ENCODE results near the gene RERE. TPM values are rescaled to one million over a fixed set of nuclear protein-coding genes. Genes with fewer than 3 reads are reported as not detected.
A peak's percentile ranks its signal among the peaks of the same experiment; 100 is the strongest.

RERE gene
- total RNA-seq: 100 to 1,000 TPM in 1 of 2 donors, 10 to 100 TPM in 1; 74.5 to 128 TPM

GRCh38 chr1:8817412-8818324 is at the start of gene RERE:
Gene RERE (minus strand): TSS chr1:8817640.
- Histone ChIP-seq H3K27me3 (no peaks in the 10 kb centered on the region), H3K27ac (peak within 1 kb of the TSS; percentile 79 to 97 (median 89)), H3K9me3 (no peaks in the 10 kb centered on the region), H3K36me3 (replicated peaks in 1 of 2; ENCODE audit: insufficient read depth in 1 of 2, low read depth in 2 of 2) (no peaks in the 10 kb centered on the region), H3K4me3 (peak within 1 kb of the TSS; percentile 66 to 85), H3K4me1 (peaks cover 43% of the 10 kb centered on the region)
- WGBS, 2 donors: 0% methylated on average over 42 to 77 of the region's 82 CpGs
- ATAC-seq (peak; percentile 99), DNase-seq (peak; percentile 94 to 95 (median 95))
- intact Hi-C loops (cut with DNase I): no loop called here
- TF ChIP-seq POLR2A (IDR thresholded peaks at IDR 0.05) (peak; percentile 94 to 97 (median 96)), CTCF (IDR thresholded peaks at IDR 0.05) (peak in 4 of 7 experiments; percentile 19 to 38 (median 35))

- Histone ChIP-seq H3K4me1 (peaks cover 8% of the 10 kb centered on the region), H3K27ac (no peak overlapping the region), H3K27me3 (no peaks in the 10 kb centered on the region), H3K36me3 (replicated peaks in 1 of 2; ENCODE audit: insufficient read depth in 1 of 2, low read depth in 2 of 2) (peaks cover 49 to 73% of the 10 kb centered on the region in 2 donors), H3K9me3 (no peaks in the 10 kb centered on the region), H3K4me3 (no peak overlapping the region)
- ATAC-seq (no peak), DNase-seq (no peak)
- intact Hi-C loops (cut with DNase I): no loop called here
- 35 to 70% methylated on average over 2 to 11 of the region's 11 CpGs for WGBS, 2 donors
- TF ChIP-seq POLR2A (IDR thresholded peaks at IDR 0.05): no peak
- TF ChIP-seq CTCF (IDR thresholded peaks at IDR 0.05): no peak
Observed at GRCh38 chr1:8866792-8867415, 49.5 kb upstream of the RERE start.

GRCh38 chr1:8866173-8866791 is 48.8 kb upstream of the RERE start:
- H3K4me1 ChIP-seq: peaks cover 2% of the 10 kb centered on the region
- no peak overlapping the region for H3K4me3 ChIP-seq
- H3K27me3 ChIP-seq: no peaks in the 10 kb centered on the region
- TF ChIP-seq POLR2A (IDR thresholded peaks at IDR 0.05): no peak
- TF ChIP-seq CTCF (IDR thresholded peaks at IDR 0.05): no peak
- 85 to 90% methylated on average over 10 of the region's 10 CpGs for WGBS, 2 donors
- H3K9me3 ChIP-seq: no peaks in the 10 kb centered on the region
- H3K27ac ChIP-seq: no peak overlapping the region
- ATAC-seq: no peak
- no peak for DNase-seq
- H3K36me3 ChIP-seq (replicated peaks in 1 of 2; ENCODE audit: insufficient read depth in 1 of 2, low read depth in 2 of 2): peaks cover 44 to 76% of the 10 kb centered on the region in 2 donors
- intact Hi-C loops (cut with DNase I): no loop called here

DNA sequence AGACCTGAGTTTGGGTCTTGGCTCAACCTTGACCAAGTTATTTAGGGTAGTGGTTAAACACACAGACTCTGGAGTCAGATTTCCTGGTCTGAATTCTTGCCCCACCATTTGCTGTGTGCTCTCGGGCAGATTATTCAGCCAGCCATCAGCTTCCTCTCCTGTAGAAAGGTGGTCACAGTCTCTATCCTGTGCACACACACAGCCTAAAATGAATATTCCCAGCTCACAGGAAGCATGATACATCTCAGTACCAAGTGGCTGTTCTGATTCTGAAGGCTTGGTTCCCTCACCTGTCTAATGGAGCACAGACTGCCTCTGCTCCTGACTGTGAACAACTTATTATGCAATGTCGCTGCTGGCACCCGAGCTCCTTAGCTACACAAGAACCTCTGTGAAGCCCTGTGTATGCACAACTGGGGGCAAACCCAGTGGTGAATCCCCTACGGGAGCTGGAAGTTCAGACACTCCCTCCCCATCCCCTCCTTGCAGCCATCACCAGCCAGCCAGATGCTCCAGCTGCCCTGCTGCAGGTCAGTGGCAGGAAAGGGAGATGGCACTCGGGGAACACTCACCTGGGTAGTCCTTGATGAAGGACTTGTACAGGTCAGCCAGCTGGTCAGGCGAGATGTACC is 47.4 kb upstream of the RERE start:
- DNase-seq: no peak
- ATAC-seq: no peak
- H3K9me3 ChIP-seq: no peaks in the 10 kb centered on the region
- TF ChIP-seq CTCF (IDR thresholded peaks at IDR 0.05): no peak
- no peak for TF ChIP-seq POLR2A (IDR thresholded peaks at IDR 0.05)
- no peak overlapping the region for H3K27ac ChIP-seq
- no peak overlapping the region for H3K4me3 ChIP-seq
- H3K36me3 ChIP-seq (replicated peaks in 1 of 2; ENCODE audit: insufficient read depth in 1 of 2, low read depth in 2 of 2): peaks cover 43 to 78% of the 10 kb centered on the region in 2 donors
- intact Hi-C loops (cut with DNase I): no loop called here
- H3K27me3 ChIP-seq: no peaks in the 10 kb centered on the region
- no peaks in the 10 kb centered on the region for H3K4me1 ChIP-seq
- 83 to 88% methylated on average over 1 to 6 of the region's 6 CpGs for WGBS, 2 donors

Measured in body of pancreas (tissue), 4 donors.